Breast epithelium (tissue), 4 donors: ENCODE measurements around the gene CCL27. TPM values are rescaled to one million over a fixed set of nuclear protein-coding genes. Genes with fewer than 3 reads are reported as not detected.
A peak's percentile ranks its signal among the peaks of the same experiment; 100 is the strongest.

Experiments
- DNase-seq, 2 donors: peaks; one replicate each; pipeline ENCODE4 v3.0.0-alpha.2; 2019; ENCODE audit warnings: low spot score in 2 of 2
- H3K27ac ChIP-seq, 2 donors: fragments of 200-600 bp; sonication (generic) in 1 of 2; one replicate each; pipeline ENCODE4 v1.5.1; 2016 to 2019; ENCODE audit warnings: mild to moderate bottlenecking in 1 of 2
- H3K27me3 ChIP-seq, 2 donors: fragments of 200-600 bp; sonication (generic) in 1 of 2; one replicate each; pipeline versions ENCODE4 v1.5.1 to v1.6.0; 2017 to 2019; ENCODE audit warnings: control low read depth in 1 of 2, mild to moderate bottlenecking in 1 of 2
- H3K36me3 ChIP-seq: fragments of 200-600 bp; one replicate; pipeline ENCODE4 v1.5.1; 2019
- H3K4me1 ChIP-seq, 2 donors: fragments of 200-600 bp; sonication (generic); one replicate each; pipeline ENCODE4 v1.5.1; 2016 to 2019; ENCODE audit warnings: control low read depth in 1 of 2
- H3K4me3 ChIP-seq, 3 donors: fragments of 200-600 bp; sonication (generic); 1 replicate in 2 of 3; 2 replicates in 1 of 3; pipeline ENCODE4 v1.5.1; 2016 to 2019; ENCODE audit warnings: mild to moderate bottlenecking in 3 of 3, moderate library complexity in 2 of 3
- H3K9me3 ChIP-seq, 2 donors: fragments of 200-600 bp; sonication (generic) in 1 of 2; one replicate each; pipeline ENCODE4 v1.5.1; 2016 to 2019; ENCODE audit warnings: control low read depth in 1 of 2
- POLR2A ChIP-seq: fragments of 450-650 bp; IDR thresholded peaks from one replicate; pipeline ENCODE4 v1.6.1; 2016; ENCODE audit warnings: antibody characterized with exemption, mild to moderate bottlenecking, moderate library complexity
- POLR2AphosphoS5 ChIP-seq, 3 donors: sonication (generic); formaldehyde crosslinking; IDR thresholded peaks; one replicate each; pipeline ENCODE4 v1.6.1; 2017; ENCODE audit warnings: antibody characterized with exemption in 3 of 3
- intact Hi-C: fragments of 100-400 bp; cut with DNase I; formaldehyde crosslinking; loops from one replicate; pipeline ENCODE4 v1.15.1; 2023; ENCODE audit warnings: low total_unique reads
- total RNA-seq, 3 donors: library from RNA; depleted of rRNA; stranded (reverse); fragments of >200 nt; gene quantifications; one replicate each; pipeline ENCODE4 v1.1.0, GENCODE V29; 2016
- TF ChIP-seq, protein P1 (sequence below), 3 donors: fragments of 450-650 bp; IDR thresholded peaks; one replicate each; pipeline ENCODE4 v1.5.1; 2016 to 2017; ENCODE audit warnings: antibody characterized with exemption in 3 of 3, mild to moderate bottlenecking in 3 of 3, moderate library complexity in 3 of 3

CCL27 gene
- total RNA-seq, 3 donors from 2014 or later: not detected

GRCh38 chr9:34629491-34629808 lies 33.0 kb downstream of the CCL27 start:
- intact Hi-C loops: no loop called here
- TF ChIP-seq POLR2A: no peak
- no peak for TF ChIP-seq POLR2AphosphoS5 (IDR thresholded peaks at IDR 0.05)
- TF ChIP-seq, protein P1, sequence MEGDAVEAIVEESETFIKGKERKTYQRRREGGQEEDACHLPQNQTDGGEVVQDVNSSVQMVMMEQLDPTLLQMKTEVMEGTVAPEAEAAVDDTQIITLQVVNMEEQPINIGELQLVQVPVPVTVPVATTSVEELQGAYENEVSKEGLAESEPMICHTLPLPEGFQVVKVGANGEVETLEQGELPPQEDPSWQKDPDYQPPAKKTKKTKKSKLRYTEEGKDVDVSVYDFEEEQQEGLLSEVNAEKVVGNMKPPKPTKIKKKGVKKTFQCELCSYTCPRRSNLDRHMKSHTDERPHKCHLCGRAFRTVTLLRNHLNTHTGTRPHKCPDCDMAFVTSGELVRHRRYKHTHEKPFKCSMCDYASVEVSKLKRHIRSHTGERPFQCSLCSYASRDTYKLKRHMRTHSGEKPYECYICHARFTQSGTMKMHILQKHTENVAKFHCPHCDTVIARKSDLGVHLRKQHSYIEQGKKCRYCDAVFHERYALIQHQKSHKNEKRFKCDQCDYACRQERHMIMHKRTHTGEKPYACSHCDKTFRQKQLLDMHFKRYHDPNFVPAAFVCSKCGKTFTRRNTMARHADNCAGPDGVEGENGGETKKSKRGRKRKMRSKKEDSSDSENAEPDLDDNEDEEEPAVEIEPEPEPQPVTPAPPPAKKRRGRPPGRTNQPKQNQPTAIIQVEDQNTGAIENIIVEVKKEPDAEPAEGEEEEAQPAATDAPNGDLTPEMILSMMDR (IDR thresholded peaks at IDR 0.05): no peak
- Histone ChIP-seq H3K4me1 (no peaks in the 10 kb centered on the region), H3K27ac (no peak overlapping the region), H3K27me3 (peaks cover 6 to 36% of the 10 kb centered on the region in 2 donors), H3K4me3 (peak overlapping the region in 2 of 3 donors; percentile 53 to 72), H3K36me3 (no peaks in the 10 kb centered on the region), H3K9me3 (no peaks in the 10 kb centered on the region)
- DNase-seq: no peak

- Histone ChIP-seq H3K27ac (no peak within 1 kb of the TSS), H3K4me1 (no peaks in the 10 kb centered on the region), H3K9me3 (no peaks in the 10 kb centered on the region), H3K4me3 (peak within 1 kb of the TSS; percentile 23 to 72 (median 53)), H3K36me3 (no peaks in the 10 kb centered on the region), H3K27me3 (peaks cover 6 to 42% of the 10 kb centered on the region in 2 donors)
- TF ChIP-seq POLR2A: no peak
- TF ChIP-seq, protein P1 (IDR thresholded peaks at IDR 0.05): no peak
- TF ChIP-seq POLR2AphosphoS5 (IDR thresholded peaks at IDR 0.05): no peak
- no peak for DNase-seq
- intact Hi-C loops: no loop called here
Observed at GRCh38 chr9:34628656-34629490, 33.6 kb downstream of the CCL27 start, which contains the start of gene ARID3C. TSS of gene ARID3C (minus strand) at chr9:34629066. CDS start at chr9:34628014, 1,052 bp downstream.

- intact Hi-C loops: no loop called here
- TF ChIP-seq POLR2AphosphoS5 (IDR thresholded peaks at IDR 0.05) (no peak), POLR2A (no peak)
- TF ChIP-seq, protein P1 (IDR thresholded peaks at IDR 0.05): no peak
- Histone ChIP-seq H3K4me1 (no peaks in the 10 kb centered on the region), H3K27ac (no peak overlapping the region), H3K4me3 (peak overlapping the region in 2 of 3 donors; percentile 53 to 72), H3K9me3 (no peaks in the 10 kb centered on the region), H3K36me3 (no peaks in the 10 kb centered on the region), H3K27me3 (peaks cover 6 to 50% of the 10 kb centered on the region in 2 donors)
- DNase-seq: no peak
Observed at GRCh38 chr9:34627716-34628655, 34.5 kb downstream of the CCL27 start.

- DNase-seq: no peak
- Histone ChIP-seq H3K27me3 (peaks cover 6 to 53% of the 10 kb centered on the region in 2 donors), H3K27ac (no peak overlapping the region), H3K9me3 (no peaks in the 10 kb centered on the region), H3K4me3 (no peak overlapping the region), H3K4me1 (no peaks in the 10 kb centered on the region), H3K36me3 (no peaks in the 10 kb centered on the region)
- TF ChIP-seq, protein P1 (IDR thresholded peaks at IDR 0.05): no peak
- TF ChIP-seq POLR2A (no peak), POLR2AphosphoS5 (IDR thresholded peaks at IDR 0.05) (no peak)
- intact Hi-C loops: no loop called here
Observed at GRCh38 chr9:34625186-34625486, 37.3 kb downstream of the CCL27 start.
